ENCODE data around the gene IQSEC1.

DNA sequence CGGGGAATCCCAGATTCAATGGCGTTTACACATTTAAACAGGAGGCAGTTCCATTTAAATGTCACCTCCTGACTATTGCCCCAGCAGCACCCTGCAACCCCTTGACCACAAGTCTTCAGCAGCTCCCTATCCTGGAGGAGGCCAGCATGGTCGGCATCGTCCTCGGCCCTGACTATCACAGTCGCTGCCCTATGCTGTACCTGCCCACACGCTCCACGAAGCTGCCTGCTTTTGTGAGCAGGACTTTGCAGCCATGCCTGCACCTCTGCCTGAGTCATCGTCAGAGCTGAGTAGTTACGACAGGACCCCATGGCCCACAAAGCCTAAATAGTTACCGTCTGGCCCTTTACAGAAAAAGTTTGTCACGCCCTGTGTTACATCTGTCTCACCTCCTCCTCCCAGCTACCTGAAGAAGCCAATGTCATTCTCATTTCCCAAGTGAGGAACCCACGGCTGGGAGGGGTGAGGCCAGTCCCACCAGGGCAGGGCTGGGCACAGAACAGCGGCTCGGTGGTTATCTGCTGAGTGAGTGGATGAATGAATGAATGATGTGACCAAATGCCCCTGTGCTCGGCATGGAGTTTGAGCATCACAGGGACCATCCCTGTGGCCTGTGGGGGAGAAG, 47.8 kb upstream of the IQSEC1 start:
- TF ChIP-seq, protein P1, sequence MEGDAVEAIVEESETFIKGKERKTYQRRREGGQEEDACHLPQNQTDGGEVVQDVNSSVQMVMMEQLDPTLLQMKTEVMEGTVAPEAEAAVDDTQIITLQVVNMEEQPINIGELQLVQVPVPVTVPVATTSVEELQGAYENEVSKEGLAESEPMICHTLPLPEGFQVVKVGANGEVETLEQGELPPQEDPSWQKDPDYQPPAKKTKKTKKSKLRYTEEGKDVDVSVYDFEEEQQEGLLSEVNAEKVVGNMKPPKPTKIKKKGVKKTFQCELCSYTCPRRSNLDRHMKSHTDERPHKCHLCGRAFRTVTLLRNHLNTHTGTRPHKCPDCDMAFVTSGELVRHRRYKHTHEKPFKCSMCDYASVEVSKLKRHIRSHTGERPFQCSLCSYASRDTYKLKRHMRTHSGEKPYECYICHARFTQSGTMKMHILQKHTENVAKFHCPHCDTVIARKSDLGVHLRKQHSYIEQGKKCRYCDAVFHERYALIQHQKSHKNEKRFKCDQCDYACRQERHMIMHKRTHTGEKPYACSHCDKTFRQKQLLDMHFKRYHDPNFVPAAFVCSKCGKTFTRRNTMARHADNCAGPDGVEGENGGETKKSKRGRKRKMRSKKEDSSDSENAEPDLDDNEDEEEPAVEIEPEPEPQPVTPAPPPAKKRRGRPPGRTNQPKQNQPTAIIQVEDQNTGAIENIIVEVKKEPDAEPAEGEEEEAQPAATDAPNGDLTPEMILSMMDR (optimal IDR thresholded peaks at IDR 0.05 in 1 of 3, IDR thresholded peaks at IDR 0.05 in 1 of 3, conservative IDR thresholded peaks at IDR 0.05 in 1 of 3; ENCODE audit: extremely low read depth in 1 of 3, insufficient read depth in 2 of 3, low read length in 3 of 3), result no peak
- no peak for TF ChIP-seq EZH2 (IDR thresholded peaks at IDR 0.05; ENCODE audit: low read length)
